HCT116 (cell line): Measurements from ENCODE around the gene PIK3R1. TPM values are rescaled to one million over a fixed set of nuclear protein-coding genes. Genes with fewer than 3 reads are reported as not detected.

Experiments
- ATAC-seq: fragments of 200-7000 bp; cut with Tn5 transposase; 2 replicates; pipeline ENCODE4 v1.9.1; 2020; ENCODE audit warnings: mild to moderate bottlenecking, moderate library complexity
- BruUV-seq: library from RNA; stranded (reverse); fragments of 400-500 nt; replicated peaks from 2 replicates; lab custom pipeline; 2021; lab: Mats Ljungman, UMichigan
- CTCF ChIA-PET: fragments of 300-600 bp; sonication (Branson Sonifier 250); formaldehyde crosslinking; loops from one replicate; lab custom pipeline; 2021; ENCODE audit warnings: antibody characterized with exemption; lab: Charles Lee
- POLR2A ChIA-PET: fragments of 300-600, 350-600 bp; sonication (Branson Sonifier 250); formaldehyde crosslinking; loops from one replicate; lab custom pipeline; 2021; ENCODE audit warnings: antibody characterized with exemption; lab: Charles Lee
- RAD21 ChIA-PET, 2 experiments: fragments of 300-600 bp; sonication (Branson Sonifier 250); formaldehyde crosslinking; loops; one replicate each; lab custom pipeline; 2023; ENCODE audit warnings: low total read pairs in 2 of 2; ENCODE audit not compliant: uncharacterized antibody in 2 of 2, unreplicated experiment in 2 of 2, low non-redundant PET in 1 of 2; lab: Charles Lee
- DNase-seq: peaks from one replicate; pipeline ENCODE4 v3.0.0-alpha.2; 2010; ENCODE audit warnings: low read depth, low spot score
- H2AFZ ChIP-seq: fragments of 200-600 bp; shearing (Covaris generic), sonication (generic); 2 replicates; pipeline ENCODE4 v1.6.1; 2017; ENCODE audit warnings: low read depth, mixed run types, mixed read lengths, antibody characterized with exemption, low read length; ENCODE audit not compliant: poor library complexity, severe bottlenecking
- H3K27ac ChIP-seq: 2 replicates; pipeline ENCODE4 v1.5.1; 2012; ENCODE audit warnings: low read depth, low read length
- H3K27me3 ChIP-seq: fragments of 200-600 bp; sonication (generic); 2 replicates; pipeline ENCODE4 v1.6.1; 2016; ENCODE audit warnings: mixed run types, low read length, mixed read lengths; ENCODE audit not compliant: insufficient read depth
- H3K36me3 ChIP-seq, 2 experiments: fragments of 200-500 bp in 1 of 2; fragments of 200-600 bp in 1 of 2; sonication (Bioruptor generic) in 1 of 2; sonication (generic) in 1 of 2; 2 replicates each; pipeline versions ENCODE4 v1.5.1 to v1.6.1; 2014 to 2016; ENCODE audit warnings: low read length in 2 of 2, inconsistent platforms in 1 of 2, mixed read lengths in 1 of 2, mixed run types in 1 of 2; ENCODE audit not compliant: insufficient read depth in 2 of 2, control insufficient read depth in 1 of 2
- H3K4me1 ChIP-seq, 2 experiments: fragments of 200-600 bp in 1 of 2; sonication (generic) in 1 of 2; 2 replicates each; pipeline versions ENCODE4 v1.5.1 to v1.6.1; 2012 to 2017; ENCODE audit warnings: low read length in 2 of 2, inconsistent platforms in 1 of 2, mild to moderate bottlenecking in 1 of 2, mixed read lengths in 1 of 2, mixed run types in 1 of 2, moderate library complexity in 1 of 2; ENCODE audit not compliant: insufficient read depth in 2 of 2, control insufficient read depth in 1 of 2
- H3K4me2 ChIP-seq: fragments of 200-600 bp; sonication (generic); 2 replicates; pipeline ENCODE4 v1.6.1; 2017; ENCODE audit warnings: mixed run types, low read length, mixed read lengths
- H3K4me3 ChIP-seq, 2 experiments: fragments of 200-600 bp in 1 of 2; sonication (generic) in 1 of 2; replicated peaks in 1 of 2; 2 replicates each; pipeline ENCODE4 v1.5.1; 2011 to 2016; ENCODE audit warnings: low read length in 2 of 2, control low read depth in 1 of 2, low read depth in 1 of 2, mild to moderate bottlenecking in 1 of 2, mixed read lengths in 1 of 2, mixed run types in 1 of 2
- H3K79me2 ChIP-seq: fragments of 200-600 bp; sonication (generic); 2 replicates; pipeline ENCODE4 v1.6.1; 2017; ENCODE audit warnings: mild to moderate bottlenecking, mixed run types, low read length, moderate library complexity, mixed read lengths; ENCODE audit not compliant: insufficient read depth
- H3K9ac ChIP-seq: fragments of 200-600 bp; sonication (generic); 2 replicates; pipeline ENCODE4 v1.6.1; 2016; ENCODE audit warnings: low read length, mixed read lengths
- H3K9me2 ChIP-seq: fragments of 200-600 bp; sonication (generic), shearing (Covaris generic); 2 replicates; pipeline ENCODE4 v1.6.1; 2017; ENCODE audit warnings: mixed run types, mild to moderate bottlenecking, moderate library complexity; ENCODE audit not compliant: insufficient read depth
- H3K9me3 ChIP-seq, 2 experiments: fragments of 200-500 bp in 1 of 2; fragments of 200-600 bp in 1 of 2; sonication (Bioruptor generic) in 1 of 2; sonication (generic) in 1 of 2; 2 replicates each; pipeline ENCODE4 v1.6.1; 2014 to 2017; ENCODE audit warnings: low read length in 2 of 2, mixed read lengths in 2 of 2, inconsistent platforms in 1 of 2, low read depth in 1 of 2, mild to moderate bottlenecking in 1 of 2, mixed run types in 1 of 2, moderate library complexity in 1 of 2; ENCODE audit not compliant: control insufficient read depth in 1 of 2, insufficient read depth in 1 of 2
- H4K20me1 ChIP-seq: fragments of 200-600 bp; sonication (generic), shearing (Covaris generic); 2 replicates; pipeline ENCODE4 v1.6.1; 2017; ENCODE audit warnings: mixed run types, mild to moderate bottlenecking, moderate library complexity; ENCODE audit not compliant: insufficient read depth
- CBX3 ChIP-seq: IDR thresholded peaks from 2 replicates; pipeline ENCODE4 v1.6.1; 2012; ENCODE audit warnings: low read depth
- CEBPB ChIP-seq: IDR thresholded peaks from 2 replicates; pipeline ENCODE4 v1.6.1; 2012; ENCODE audit warnings: low read depth
- CTCF ChIP-seq, 3 experiments: fragments of 200-600 bp in 1 of 3; sonication (generic) in 1 of 3; IDR thresholded peaks in 2 of 3; conservative IDR thresholded peaks in 1 of 3; 2 replicates each; pipeline ENCODE4 v1.5.1; 2012 to 2017; ENCODE audit warnings: low read depth in 2 of 3, low read length in 2 of 3, antibody characterized with exemption in 1 of 3, borderline replicate concordance in 1 of 3, control low read depth in 1 of 3, mild to moderate bottlenecking in 1 of 3, mixed read lengths in 1 of 3, mixed run types in 1 of 3, moderate library complexity in 1 of 3; ENCODE audit not compliant: insufficient read depth in 1 of 3
- EGR1 ChIP-seq: IDR thresholded peaks from 2 replicates; pipeline ENCODE4 v1.6.1; 2012; ENCODE audit warnings: low read depth
- ELF1 ChIP-seq: IDR thresholded peaks from 2 replicates; pipeline ENCODE4 v1.6.1; 2012; ENCODE audit warnings: low read depth, borderline replicate concordance
- FOSL1 ChIP-seq: IDR thresholded peaks from 2 replicates; pipeline ENCODE4 v1.6.1; 2012; ENCODE audit warnings: low read depth
- JUND ChIP-seq: IDR thresholded peaks from 2 replicates; pipeline ENCODE4 v1.6.1; 2012
- POLR2A ChIP-seq: IDR thresholded peaks from 2 replicates; pipeline ENCODE4 v1.7.0; 2011; ENCODE audit warnings: borderline replicate concordance; ENCODE audit not compliant: insufficient read depth, insufficient read length; ENCODE audit errors: extremely low read depth
- POLR2AphosphoS5 ChIP-seq: IDR thresholded peaks from 2 replicates; pipeline ENCODE4 v1.6.1; 2011; ENCODE audit warnings: mild to moderate bottlenecking, low read depth, low read length, moderate library complexity
- RAD21 ChIP-seq: IDR thresholded peaks from 2 replicates; pipeline ENCODE4 v1.6.1; 2012; ENCODE audit warnings: low read depth, mild to moderate bottlenecking
- SIN3A ChIP-seq: IDR thresholded peaks from 2 replicates; pipeline ENCODE4 v1.6.1; 2012; ENCODE audit warnings: low read depth
- SP1 ChIP-seq: IDR thresholded peaks from 2 replicates; pipeline ENCODE4 v1.6.1; 2012; ENCODE audit warnings: low read depth
- SRF ChIP-seq: IDR thresholded peaks from 2 replicates; pipeline ENCODE4 v1.6.1; 2012; ENCODE audit warnings: low read depth
- TCF7L2 ChIP-seq: IDR thresholded peaks from 2 replicates; pipeline ENCODE4 v1.7.0; 2011; ENCODE audit warnings: borderline replicate concordance, inconsistent platforms; ENCODE audit not compliant: insufficient read depth, insufficient read length; ENCODE audit errors: extremely low read depth
- YY1 ChIP-seq: IDR thresholded peaks from 2 replicates; pipeline ENCODE4 v1.6.1; 2011; ENCODE audit warnings: low read length, low read depth, moderate library complexity, mild to moderate bottlenecking; ENCODE audit not compliant: insufficient replicate concordance; ENCODE audit errors: extremely low read depth
- ZBTB33 ChIP-seq: IDR thresholded peaks from 2 replicates; pipeline ENCODE4 v1.6.1; 2011; ENCODE audit warnings: mild to moderate bottlenecking, low read length, moderate library complexity; ENCODE audit not compliant: insufficient replicate concordance; ENCODE audit errors: extremely low read depth
- ZFX ChIP-seq: fragments of 450-650 bp; IDR thresholded peaks from 2 replicates; pipeline ENCODE4 v1.6.1; 2017
- intact Hi-C: fragments of 100-400 bp; cut with micrococcal nuclease; formaldehyde crosslinking; loops from 2 replicates; pipeline ENCODE4 v1.10.0; 2022
- total RNA-seq: library from RNA; stranded (reverse); gene quantifications from one replicate; pipeline ENCODE4 v1.2.1, GENCODE V29; 2021; ENCODE audit not compliant: unreplicated experiment

Gene PIK3R1
- total RNA-seq, 1 experiment from 2014 or later = 7.2 TPM

- Histone ChIP-seq H2AFZ (peak overlapping the region; percentile 41), H3K79me2 (no peaks in the 10 kb centered on the region), H3K4me2 (peak overlapping the region; percentile 56), H3K27me3 (no peaks in the 10 kb centered on the region), H3K27ac (no peak overlapping the region), H3K9ac (no peak overlapping the region), H3K9me3 (no peaks in the 10 kb centered on the region), H3K4me3 (0 out of 4 replicates have a peak overlapping the region, but pooled peaks of 1 of the 2 experiments have one; percentile 21), H3K36me3 (no peaks in the 10 kb centered on the region), H3K4me1 (peaks cover 10 to 24% of the 10 kb centered on the region in 2 experiments), H3K9me2 (no peaks in the 10 kb centered on the region), H4K20me1 (no peaks in the 10 kb centered on the region)
- ATAC-seq (peak; percentile 75), DNase-seq (no peak)
- TF ChIP-seq FOSL1 (peak; percentile 37; the same call in 1 of the 2 replicates), SP1 (no peak; the same call in 1 of the 2 replicates), TCF7L2 (peak; percentile 63), RAD21 (no peak), CBX3 (peak; percentile 26; the same call in 1 of the 2 replicates), ZFX (no peak), ELF1 (no peak), CEBPB (no peak)
- intact Hi-C loops = no loop called here
- CTCF ChIA-PET = no interaction called here
- RAD21 ChIA-PET = no interaction called here
- BruUV-seq = no TSS peak
- POLR2A ChIA-PET = no interaction called here
These were observed 129.0 kb downstream of the PIK3R1 start for GRCh38 chr5:68344447-68345111.

- Histone ChIP-seq H3K36me3 (no peaks in the 10 kb centered on the region), H3K9ac (no peak overlapping the region), H3K9me2 (no peaks in the 10 kb centered on the region), H3K27me3 (no peaks in the 10 kb centered on the region), H3K4me2 (peak overlapping the region; percentile 56), H3K4me3 (no peak overlapping the region), H2AFZ (peak overlapping the region; percentile 41), H3K4me1 (peaks cover 10 to 24% of the 10 kb centered on the region in 2 experiments), H3K9me3 (no peaks in the 10 kb centered on the region), H3K27ac (no peak overlapping the region), H4K20me1 (no peaks in the 10 kb centered on the region), H3K79me2 (no peaks in the 10 kb centered on the region)
- ChIA-PET CTCF (no interaction called here), POLR2A (no interaction called here), RAD21 (no interaction called here)
- intact Hi-C loops = no loop called here
- BruUV-seq = no TSS peak
- DNase-seq (no peak), ATAC-seq (no peak)
- TF ChIP-seq CBX3 = no peak
- no peak for TF ChIP-seq POLR2AphosphoS5
- TF ChIP-seq SRF = no peak
- TF ChIP-seq CTCF (IDR thresholded peaks at IDR 0.05 in 2 of 3, conservative IDR thresholded peaks at IDR 0.05 in 1 of 3; ENCODE audit: borderline replicate concordance in 1 of 3, insufficient read depth in 1 of 3, low read depth in 2 of 3, low read length in 2 of 3) = no peak
- no peak for TF ChIP-seq SIN3A
- no peak for TF ChIP-seq ELF1
- TF ChIP-seq YY1 = no peak
- TF ChIP-seq POLR2A = no peak
- no peak for TF ChIP-seq RAD21
- TF ChIP-seq FOSL1 = no peak
- no peak for TF ChIP-seq ZBTB33
- no peak for TF ChIP-seq ZFX
- no peak for TF ChIP-seq TCF7L2
- no peak for TF ChIP-seq JUND
- TF ChIP-seq EGR1 = no peak
These were observed 129.6 kb downstream of the PIK3R1 start for GRCh38 chr5:68345171-68345570.
